Activated CD4-positive, alpha-beta T cell treated with anti-CD3 and anti-CD28 coated beads, Interleukin-2, amount 50 U/mL, for 48 hours (primary cell): Measurements from ENCODE around the gene ISCU.
"Not testable (repeated sequence)": the region's sequence is repeated elsewhere in the genome, so short reads cannot be mapped to it uniquely, and the experiment has no call there.

Experiments
- DNase-seq, 2 experiments: peaks; one replicate each; pipeline ENCODE4 v3.0.0-alpha.2; 2020

Gene ISCU

GRCh38 chr12:108571609-108572165, 9.3 kb downstream of the ISCU start:
- no peak for DNase-seq

- DNase-seq: no peak
Observed at GRCh38 chr12:108572166-108572790, 9.9 kb downstream of the ISCU start.

GRCh38 chr12:108573317-108573716, 10.9 kb downstream of the ISCU start:
- peak; percentile 20 to 41 for DNase-seq

GRCh38 chr12:108574276-108574675, 11.9 kb downstream of the ISCU start:
- DNase-seq: not testable (repeated sequence)

- no peak for DNase-seq
Observed at GRCh38 chr12:108575199-108575912, 13.0 kb downstream of the ISCU start.

- DNase-seq: no peak
Observed at GRCh38 chr12:108576660-108577234, 14.4 kb downstream of the ISCU start.

GRCh38 chr12:108577458-108577857, 15.1 kb downstream of the ISCU start:
- no peak for DNase-seq

- no peak for DNase-seq
Observed at GRCh38 chr12:108578264-108578663, 15.9 kb downstream of the ISCU start.

GRCh38 chr12:108578813-108579212, 16.4 kb downstream of the ISCU start:
- no peak for DNase-seq

GRCh38 chr12:108580531-108580930, 18.1 kb downstream of the ISCU start:
- DNase-seq: no peak

GRCh38 chr12:108581311-108582227, 19.2 kb downstream of the ISCU start:
- DNase-seq: no peak

- DNase-seq: no peak
Observed at GRCh38 chr12:108582509-108582908, 20.1 kb downstream of the ISCU start.

- DNase-seq: no peak
Observed at GRCh38 chr12:108582978-108583770, 20.8 kb downstream of the ISCU start.

GRCh38 chr12:108583991-108584390, 21.6 kb downstream of the ISCU start:
- no peak for DNase-seq

GRCh38 chr12:108584456-108585065, 22.2 kb downstream of the ISCU start:
- DNase-seq: no peak

- DNase-seq: no peak
Observed at GRCh38 chr12:108585864-108586263, 23.5 kb downstream of the ISCU start.

GRCh38 chr12:108586306-108586705, 23.9 kb downstream of the ISCU start:
- DNase-seq: no peak

GRCh38 chr12:108587826-108588225, 25.4 kb downstream of the ISCU start:
- no peak for DNase-seq

GRCh38 chr12:108589028-108589839, 26.8 kb downstream of the ISCU start:
- no peak for DNase-seq

- no peak for DNase-seq
Observed at GRCh38 chr12:108589840-108590229, 27.4 kb downstream of the ISCU start.

- DNase-seq: not testable (repeated sequence)
Observed at GRCh38 chr12:108590463-108590862, 28.1 kb downstream of the ISCU start.
